ENCODE results near the gene TNNI3. TPM values are rescaled to one million over a fixed set of nuclear protein-coding genes. Genes with fewer than 3 reads are reported as not detected.

The TNNI3 gene
- polyA plus RNA-seq, 3 donors = 4.2 to 7.5 (median 6.3) TPM

GRCh38 chr19:55149078-55150003 is 8.2 kb downstream of the TNNI3 start, which contains the start of gene TNNT1:
Gene TNNT1 (minus strand): TSS chr19:55149206. CDS start chr19:55147157, 2,049 bp downstream.
- no peak for DNase-seq

DNA sequence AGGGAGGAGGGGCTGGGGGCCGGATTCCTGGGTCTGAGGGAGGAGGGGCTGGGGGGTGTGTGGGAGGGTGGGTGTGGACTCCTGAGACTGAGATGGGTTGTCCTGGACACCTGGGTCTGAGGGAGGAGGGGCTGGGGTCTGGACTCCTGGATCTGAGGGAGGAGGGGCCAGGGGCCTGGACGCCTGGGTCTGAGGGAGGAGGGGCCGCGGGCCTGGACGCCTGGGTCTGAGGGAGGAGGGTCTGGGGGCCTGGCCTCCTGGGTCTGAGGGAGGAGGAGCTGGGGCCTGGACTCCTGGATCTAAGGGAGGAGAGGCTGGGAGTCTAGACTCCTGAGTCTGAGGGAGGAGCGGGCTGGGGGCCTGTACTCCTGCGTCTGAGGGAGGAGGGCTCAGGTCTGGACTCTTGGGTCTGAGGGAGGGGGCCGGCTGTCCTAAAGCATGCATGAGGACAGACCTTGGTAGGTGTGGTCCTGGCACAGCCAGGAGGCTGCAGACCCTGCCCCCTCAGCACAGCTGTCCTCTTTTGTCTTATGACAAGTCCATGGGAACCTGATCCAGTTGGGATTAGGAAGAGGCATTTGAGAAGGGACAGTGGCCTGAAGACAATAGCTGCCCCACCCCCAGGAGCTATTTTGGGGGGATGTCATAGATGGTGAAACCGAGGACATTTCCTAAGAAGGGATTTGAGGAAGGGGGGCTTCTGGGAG is 9.8 kb downstream of the TNNI3 start:
- no peak for DNase-seq

- DNase-seq = no peak
Measured at GRCh38 chr19:55146705-55147273, 10.7 kb downstream of the TNNI3 start.

GRCh38 chr19:55146078-55146704 is 11.3 kb downstream of the TNNI3 start:
- no peak for DNase-seq

GRCh38 chr19:55145232-55145631 is 12.3 kb downstream of the TNNI3 start:
- DNase-seq = no peak

DNA sequence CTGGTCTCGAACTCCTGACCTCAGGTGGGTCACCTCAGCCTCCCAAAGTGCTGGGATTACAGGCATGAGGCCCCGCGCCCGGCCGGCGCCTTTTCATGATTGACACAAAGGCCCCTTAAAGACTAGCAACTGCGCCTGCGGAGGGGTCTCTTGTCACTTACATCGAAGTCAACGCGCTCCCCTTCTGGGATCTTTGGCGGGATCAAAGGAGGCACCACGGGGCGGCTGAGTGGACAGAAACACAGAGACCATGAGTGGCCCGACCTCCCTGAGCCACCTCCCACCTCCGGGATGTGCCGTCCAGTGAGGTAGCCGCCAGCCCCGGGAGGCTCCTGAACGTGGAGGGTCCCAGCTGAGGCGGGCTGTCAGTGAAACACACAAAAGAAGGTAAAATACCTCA is 15.8 kb downstream of the TNNI3 start:
- no peak for DNase-seq

DNA sequence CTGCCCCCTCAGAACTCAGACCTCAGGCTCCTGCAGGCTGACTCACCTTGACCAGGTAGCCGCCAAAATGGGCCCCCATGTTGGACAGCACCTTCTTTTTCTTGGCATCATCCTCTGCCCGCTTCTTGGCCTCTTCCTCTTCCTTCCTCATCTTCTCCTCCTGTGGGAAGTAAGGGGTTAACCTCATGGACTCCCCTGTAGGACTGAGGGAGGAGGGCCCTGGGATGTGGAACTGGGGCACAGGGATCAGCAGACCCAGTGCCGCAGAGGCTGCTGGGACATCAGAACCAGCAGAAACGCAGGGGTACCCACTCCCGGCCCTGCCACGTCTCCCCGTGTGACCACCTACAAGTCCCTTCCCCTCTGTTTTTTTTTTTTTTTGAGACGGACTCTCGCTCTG is 19.6 kb downstream of the TNNI3 start:
- no peak for DNase-seq

- no peak for DNase-seq
Measured at GRCh38 chr19:55136399-55137102, 21.0 kb downstream of the TNNI3 start.

DNA sequence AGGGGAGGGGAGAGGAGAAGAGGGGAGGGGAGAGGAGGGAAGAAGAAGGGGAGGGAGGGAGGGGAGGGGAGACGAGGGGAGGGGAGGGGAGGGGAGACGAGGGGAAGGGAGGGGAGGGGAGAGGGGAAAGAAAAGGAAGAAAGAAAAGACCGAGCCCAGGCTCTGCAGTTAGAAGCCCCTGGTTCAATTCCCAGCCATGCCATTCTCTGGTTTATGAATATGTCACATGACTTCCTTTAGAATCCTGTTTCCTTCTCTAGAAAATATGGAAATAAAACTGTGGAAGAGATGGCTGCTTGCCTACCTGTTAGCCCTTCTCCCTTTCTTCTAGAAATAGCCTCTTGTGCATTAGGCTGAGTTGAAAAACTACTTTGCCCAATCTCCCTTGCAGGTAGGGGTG is 22.8 kb downstream of the TNNI3 start:
- DNase-seq = no peak

DNA sequence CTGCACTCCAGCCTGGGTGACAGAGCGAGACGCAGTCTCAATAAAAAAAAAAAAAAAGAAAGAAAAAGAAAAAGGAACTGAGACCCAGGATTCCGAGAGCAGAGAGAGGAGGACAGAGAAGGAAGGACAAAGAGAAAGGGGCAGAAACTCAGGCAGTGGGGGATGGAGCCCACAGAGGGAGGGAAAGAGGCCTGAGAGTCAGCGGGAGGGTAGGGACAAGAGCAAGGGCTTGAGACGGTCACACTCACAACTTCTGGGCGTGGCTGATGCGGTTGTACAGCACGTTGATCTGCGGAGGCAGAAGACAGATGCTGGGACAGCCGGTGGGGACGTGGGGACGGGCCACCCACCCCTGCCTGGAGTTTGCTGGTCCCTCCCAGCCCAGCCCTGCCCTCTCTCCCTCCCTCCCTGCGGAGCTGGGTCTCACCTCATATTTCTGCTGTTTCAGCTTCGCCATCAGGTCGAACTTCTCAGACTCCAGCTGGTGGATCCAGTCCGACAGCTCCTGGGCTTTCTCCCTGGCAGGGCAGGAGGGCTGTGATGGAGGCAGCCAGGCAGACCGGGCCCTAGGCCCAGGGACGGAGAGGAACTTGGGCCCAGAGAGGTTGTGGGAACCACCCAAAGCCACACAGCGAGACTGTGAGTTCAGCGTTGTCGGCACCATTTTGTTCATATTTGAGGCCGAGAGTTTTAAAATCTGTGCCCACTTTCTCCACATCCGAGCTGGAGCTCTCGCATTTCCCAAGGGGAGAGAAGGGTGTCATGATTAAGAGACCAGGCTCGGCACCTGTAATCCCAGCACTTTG is 23.7 kb downstream of the TNNI3 start:
- no peak for DNase-seq

- no peak for DNase-seq
Measured at GRCh38 chr19:55132453-55133129, 24.9 kb downstream of the TNNI3 start.

GRCh38 chr19:55131421-55131820 is 26.1 kb downstream of the TNNI3 start:
- DNase-seq = no peak

DNA sequence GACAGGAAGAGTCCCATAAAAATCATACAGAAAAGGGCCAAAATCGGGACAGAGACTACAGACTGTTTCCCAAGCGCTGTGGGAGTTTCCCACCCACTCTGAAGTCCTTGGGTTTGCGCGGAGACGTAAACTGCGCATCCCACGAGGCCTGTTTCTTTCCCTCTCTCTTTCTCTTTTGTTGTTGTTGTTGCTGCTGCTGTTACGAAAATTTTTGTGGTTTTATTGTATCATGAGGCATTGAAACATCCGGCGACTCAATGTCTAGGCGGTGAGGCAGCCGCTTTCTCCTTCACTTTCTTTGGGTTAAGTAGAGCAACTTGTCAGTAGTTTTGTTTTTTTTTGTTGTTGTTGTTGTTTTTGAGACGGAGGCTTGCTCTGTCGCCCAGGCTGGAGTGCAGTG is 38.5 kb downstream of the TNNI3 start:
- no peak for DNase-seq

DNA sequence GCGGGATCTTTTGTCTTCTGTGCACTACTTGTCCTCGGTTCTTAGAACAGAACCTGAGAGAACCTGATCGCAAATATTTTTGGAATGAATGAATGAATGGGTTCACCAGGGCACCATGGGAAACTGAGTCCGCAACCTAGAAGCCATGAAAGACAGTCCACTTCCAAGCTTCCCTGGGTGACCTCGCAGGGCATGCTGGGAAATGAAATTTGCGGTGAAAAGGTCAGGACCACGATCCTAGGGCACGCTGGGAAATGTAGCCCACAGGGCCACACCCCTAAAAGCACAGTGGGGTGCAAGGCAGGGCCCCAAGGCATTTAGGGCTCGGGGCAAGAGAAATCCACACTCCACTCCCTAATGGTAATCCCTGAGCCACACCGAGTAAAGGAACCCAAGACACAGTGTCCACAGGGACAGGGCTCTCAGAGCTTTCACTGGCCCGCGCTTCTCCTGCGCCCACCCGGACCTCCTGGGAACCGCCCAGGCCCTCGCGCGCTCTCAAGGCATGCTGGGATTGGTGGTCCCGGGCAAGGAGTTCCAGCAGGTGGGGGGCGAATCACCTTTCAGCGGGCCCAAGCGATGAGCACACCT is 39.0 kb downstream of the TNNI3 start:
- DNase-seq = no peak

- DNase-seq = peak; percentile 99
Measured at GRCh38 chr19:55117663-55118391, 39.7 kb downstream of the TNNI3 start.

DNA sequence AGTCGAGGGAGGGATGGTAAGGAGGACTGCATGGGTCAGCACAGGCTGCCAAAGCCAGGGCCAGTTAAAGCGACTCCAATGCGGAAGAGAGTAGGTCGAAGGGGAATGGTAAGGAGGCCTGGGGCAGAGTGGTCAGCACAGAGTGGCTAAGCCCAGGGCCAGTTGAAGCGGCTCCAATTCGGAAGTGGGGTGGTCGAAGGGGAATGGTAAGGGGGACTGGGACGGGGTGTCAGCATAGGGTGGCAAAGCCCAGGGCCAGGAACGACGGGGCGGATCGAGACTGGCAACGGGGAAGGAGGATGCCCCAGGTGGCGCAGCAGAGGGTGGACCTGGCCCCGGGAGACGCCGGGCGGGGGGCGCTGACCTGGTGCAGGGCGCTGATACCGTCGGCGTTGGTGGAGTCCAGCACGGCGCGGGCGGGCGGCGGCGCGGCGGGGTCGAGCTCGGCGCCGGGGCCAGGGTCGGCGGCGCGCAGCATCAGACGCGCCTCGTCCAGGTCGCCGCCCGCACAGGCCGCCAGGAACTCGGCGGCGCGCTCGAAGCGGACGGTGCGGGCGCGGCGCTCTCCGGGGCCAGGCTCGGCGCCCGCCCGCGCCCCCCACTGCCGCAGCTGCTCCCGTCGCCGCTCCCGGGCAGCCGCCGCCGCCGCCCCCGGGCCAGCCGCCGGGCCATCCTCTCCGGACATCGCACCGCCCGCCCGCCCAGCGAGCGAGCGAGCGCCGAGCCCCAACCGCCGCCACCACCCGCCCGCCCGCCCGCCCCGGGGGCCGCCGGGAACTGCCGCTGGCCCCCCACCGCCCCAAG is 40.5 kb downstream of the TNNI3 start, which contains the start of gene PPP1R12C:
Gene PPP1R12C (minus strand): TSS at position 779 of the 804 bp plus-strand sequence. CDS start 94 bp downstream, at position 685.
- no peak for DNase-seq

GRCh38 chr19:55116232-55116858 is 41.2 kb downstream of the TNNI3 start:
- no peak for DNase-seq

All from renal pelvis (tissue), 4 donors.